ENCODE measurements around the gene CHST3.
"Not testable (repeated sequence)": the region's sequence is repeated elsewhere in the genome, so short reads cannot be mapped to it uniquely, and the experiment has no call there.

CHST3 gene, protein sequence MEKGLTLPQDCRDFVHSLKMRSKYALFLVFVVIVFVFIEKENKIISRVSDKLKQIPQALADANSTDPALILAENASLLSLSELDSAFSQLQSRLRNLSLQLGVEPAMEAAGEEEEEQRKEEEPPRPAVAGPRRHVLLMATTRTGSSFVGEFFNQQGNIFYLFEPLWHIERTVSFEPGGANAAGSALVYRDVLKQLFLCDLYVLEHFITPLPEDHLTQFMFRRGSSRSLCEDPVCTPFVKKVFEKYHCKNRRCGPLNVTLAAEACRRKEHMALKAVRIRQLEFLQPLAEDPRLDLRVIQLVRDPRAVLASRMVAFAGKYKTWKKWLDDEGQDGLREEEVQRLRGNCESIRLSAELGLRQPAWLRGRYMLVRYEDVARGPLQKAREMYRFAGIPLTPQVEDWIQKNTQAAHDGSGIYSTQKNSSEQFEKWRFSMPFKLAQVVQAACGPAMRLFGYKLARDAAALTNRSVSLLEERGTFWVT

GRCh38 chr10:71964098-71964742 lies at the start of gene CHST3:
Gene CHST3 (plus strand): TSS chr10:71964395. CDS start chr10:72005843, 41,448 bp downstream.
- peak; percentile 52 for DNase-seq
- in situ Hi-C loops (cut with MboI; ENCODE audit: low pct_unique_long_range_greater_than_20kb, low sequenced_read_pairs) = no loop called here

DNA sequence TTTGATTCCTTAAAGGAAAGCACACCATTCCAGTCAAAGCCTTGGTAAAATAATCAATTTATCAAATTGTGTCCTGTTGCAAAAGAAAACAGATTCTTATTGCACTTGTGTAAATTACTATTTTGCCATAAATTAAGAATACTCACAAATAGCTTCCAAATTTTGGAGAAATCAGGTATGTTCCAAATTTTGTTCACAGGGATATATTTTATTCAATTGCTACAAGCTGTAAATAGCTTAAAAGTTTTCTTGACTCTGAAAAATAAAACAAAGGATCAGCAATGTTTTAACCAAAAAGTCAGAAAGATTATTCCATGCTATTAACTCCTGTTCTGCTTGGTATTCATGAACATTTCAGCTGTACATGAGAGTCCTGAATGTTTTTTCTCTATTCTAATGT lies 47.4 kb upstream of the CHST3 start:
- in situ Hi-C loops (cut with MboI; ENCODE audit: low pct_unique_long_range_greater_than_20kb, low sequenced_read_pairs) = no loop called here
- DNase-seq = no peak

DNA sequence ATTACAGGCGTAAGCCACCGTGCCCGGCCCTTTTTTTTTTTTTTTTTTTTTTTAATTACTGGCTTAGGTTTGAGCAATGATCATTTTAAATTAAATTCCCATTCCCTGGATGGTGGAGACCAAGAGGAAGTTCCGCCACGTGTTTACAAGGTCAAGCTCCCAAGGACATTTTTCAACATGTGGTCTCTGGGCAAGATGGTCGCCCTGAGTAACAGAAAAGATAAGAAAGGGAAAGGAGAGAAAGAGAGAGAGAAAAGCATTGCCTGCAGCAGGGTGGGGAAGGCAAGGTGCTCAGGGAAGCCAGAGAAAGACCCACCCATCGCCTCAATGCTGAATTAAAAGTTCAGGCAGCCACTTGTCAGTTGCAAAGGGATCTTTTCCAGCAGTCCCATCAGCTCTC lies 45.2 kb upstream of the CHST3 start:
- DNase-seq = no peak
- in situ Hi-C loops (cut with MboI; ENCODE audit: low pct_unique_long_range_greater_than_20kb, low sequenced_read_pairs) = no loop called here

- in situ Hi-C loops (cut with MboI; ENCODE audit: low pct_unique_long_range_greater_than_20kb, low sequenced_read_pairs); DNase-seq: not testable (repeated sequence)
These were observed 44.1 kb upstream of the CHST3 start for GRCh38 chr10:71919956-71920539.

GRCh38 chr10:71920540-71921323 lies 43.5 kb upstream of the CHST3 start:
- DNase-seq = no peak
- in situ Hi-C loops (cut with MboI; ENCODE audit: low pct_unique_long_range_greater_than_20kb, low sequenced_read_pairs) = no loop called here

- in situ Hi-C loops (cut with MboI; ENCODE audit: low pct_unique_long_range_greater_than_20kb, low sequenced_read_pairs) = no loop called here
- DNase-seq = no peak
These were observed 42.7 kb upstream of the CHST3 start for GRCh38 chr10:71921324-71922027.

GRCh38 chr10:71923138-71923692 lies 41.0 kb upstream of the CHST3 start:
- no peak for DNase-seq
- in situ Hi-C loops (cut with MboI; ENCODE audit: low pct_unique_long_range_greater_than_20kb, low sequenced_read_pairs) = no loop called here

- in situ Hi-C loops (cut with MboI; ENCODE audit: low pct_unique_long_range_greater_than_20kb, low sequenced_read_pairs) = loop anchor here (25.0 kb wide), 1 partner anchor 413 kb away; no protein-coding TSS in a partner anchor
- DNase-seq = no peak
These were observed 39.4 kb upstream of the CHST3 start for GRCh38 chr10:71924771-71925170.

DNA sequence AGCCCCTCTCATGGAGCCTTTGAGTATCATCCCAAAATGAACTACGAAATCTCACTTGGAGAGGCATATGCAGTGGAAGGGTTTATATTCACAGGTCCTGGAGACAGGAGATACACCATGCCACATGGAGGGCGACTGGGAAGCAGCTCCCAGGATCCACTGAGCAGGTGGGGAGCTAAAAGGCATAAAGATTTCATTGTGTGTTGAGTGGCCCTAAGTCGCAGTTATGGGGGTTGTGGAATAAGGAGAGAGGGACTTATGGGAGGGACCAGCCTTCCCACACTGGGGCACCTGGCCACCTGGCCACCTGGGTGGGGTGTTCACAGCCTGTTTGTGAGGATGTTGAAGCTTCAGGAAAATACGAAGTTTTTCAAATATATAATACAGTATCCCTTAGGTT lies 37.0 kb upstream of the CHST3 start:
- no peak for DNase-seq
- in situ Hi-C loops (cut with MboI; ENCODE audit: low pct_unique_long_range_greater_than_20kb, low sequenced_read_pairs) = loop anchor here (25.0 kb wide), 1 partner anchor 410 kb away; no protein-coding TSS in a partner anchor

DNA sequence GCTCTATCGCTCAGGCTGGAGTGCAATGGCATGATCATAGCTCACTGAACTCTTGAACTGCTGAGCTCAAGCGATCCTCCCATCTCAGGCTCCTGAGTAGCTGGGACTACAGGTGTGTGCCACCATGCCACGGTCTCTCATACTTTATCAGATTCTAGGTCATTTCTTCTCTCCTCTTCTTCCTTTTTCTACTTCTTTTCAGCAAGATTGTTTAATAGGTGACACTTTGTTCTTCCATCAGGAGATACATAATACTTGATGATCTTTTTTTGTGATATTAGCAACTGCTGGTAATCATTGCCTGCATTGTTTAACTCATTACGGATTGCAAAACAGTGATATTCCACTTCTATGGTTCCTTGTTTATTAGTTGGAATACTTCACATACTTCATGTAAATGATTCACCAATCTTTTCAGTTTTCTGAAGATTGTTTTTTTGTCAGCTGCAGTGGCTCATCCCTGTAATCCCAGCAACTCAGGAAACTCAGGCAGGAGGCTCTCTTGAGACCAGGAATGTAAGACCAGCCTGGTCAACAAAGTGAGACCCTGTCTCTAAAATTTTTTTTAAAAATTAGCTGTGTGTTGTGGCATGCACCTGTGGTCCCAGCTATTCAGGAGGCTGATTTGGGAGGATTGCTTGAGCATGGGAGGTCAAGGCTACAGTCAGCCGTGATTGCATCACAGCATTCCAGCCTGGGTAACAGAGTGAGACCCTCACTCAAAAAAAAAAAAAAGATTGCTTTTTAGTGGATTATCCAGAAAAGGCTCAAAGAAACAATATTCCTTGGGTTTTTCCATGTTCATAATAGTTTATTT lies 36.2 kb upstream of the CHST3 start:
- in situ Hi-C loops (cut with MboI; ENCODE audit: low pct_unique_long_range_greater_than_20kb, low sequenced_read_pairs) = loop anchor here (25.0 kb wide), 1 partner anchor 409 kb away; no protein-coding TSS in a partner anchor
- DNase-seq = no peak

GRCh38 chr10:71931295-71931694 lies 32.9 kb upstream of the CHST3 start:
- no peak for DNase-seq
- in situ Hi-C loops (cut with MboI; ENCODE audit: low pct_unique_long_range_greater_than_20kb, low sequenced_read_pairs) = loop anchor here (25.0 kb wide), 1 partner anchor 406 kb away; no protein-coding TSS in a partner anchor

GRCh38 chr10:71933651-71934050 lies 30.5 kb upstream of the CHST3 start:
- in situ Hi-C loops (cut with MboI; ENCODE audit: low pct_unique_long_range_greater_than_20kb, low sequenced_read_pairs) = loop anchor here (25.0 kb wide), 1 partner anchor 404 kb away; no protein-coding TSS in a partner anchor
- DNase-seq = no peak

DNA sequence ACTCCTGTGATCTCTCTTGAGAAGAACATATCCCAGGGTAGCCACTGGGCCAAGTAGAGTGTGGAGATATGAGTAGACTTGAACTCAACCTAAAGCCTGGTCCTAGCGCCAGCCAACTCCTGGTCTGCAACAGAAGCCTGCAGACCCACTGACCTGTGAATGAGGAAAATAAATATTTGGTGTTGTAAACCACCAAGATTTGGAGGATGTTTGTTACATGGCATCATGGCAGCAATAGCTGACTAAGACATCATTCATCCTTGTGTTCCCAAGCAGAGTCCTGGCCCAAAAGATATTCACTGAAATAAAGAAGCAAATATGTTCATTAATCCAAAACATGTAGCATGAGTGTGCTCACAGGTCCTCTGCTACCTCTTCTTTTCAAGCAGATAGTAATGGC lies 26.0 kb upstream of the CHST3 start:
- DNase-seq = no peak
- in situ Hi-C loops (cut with MboI; ENCODE audit: low pct_unique_long_range_greater_than_20kb, low sequenced_read_pairs) = loop anchor here (25.0 kb wide), 1 partner anchor 399 kb away; no protein-coding TSS in a partner anchor

- no peak for DNase-seq
These were observed 24.9 kb upstream of the CHST3 start for GRCh38 chr10:71939304-71939703.

GRCh38 chr10:71939861-71940474 lies 24.2 kb upstream of the CHST3 start:
- no peak for DNase-seq
- in situ Hi-C loops (cut with MboI; ENCODE audit: low pct_unique_long_range_greater_than_20kb, low sequenced_read_pairs) = loop anchor here (25.0 kb wide), 1 partner anchor 397 kb away; no protein-coding TSS in a partner anchor

More at GRCh38 chr10:71939304-71939703, 24.9 kb upstream of the CHST3 start:
- in situ Hi-C loops (cut with MboI; ENCODE audit: low pct_unique_long_range_greater_than_20kb, low sequenced_read_pairs) = loop anchor here (25.0 kb wide), 1 partner anchor 398 kb away; no protein-coding TSS in a partner anchor

DNA sequence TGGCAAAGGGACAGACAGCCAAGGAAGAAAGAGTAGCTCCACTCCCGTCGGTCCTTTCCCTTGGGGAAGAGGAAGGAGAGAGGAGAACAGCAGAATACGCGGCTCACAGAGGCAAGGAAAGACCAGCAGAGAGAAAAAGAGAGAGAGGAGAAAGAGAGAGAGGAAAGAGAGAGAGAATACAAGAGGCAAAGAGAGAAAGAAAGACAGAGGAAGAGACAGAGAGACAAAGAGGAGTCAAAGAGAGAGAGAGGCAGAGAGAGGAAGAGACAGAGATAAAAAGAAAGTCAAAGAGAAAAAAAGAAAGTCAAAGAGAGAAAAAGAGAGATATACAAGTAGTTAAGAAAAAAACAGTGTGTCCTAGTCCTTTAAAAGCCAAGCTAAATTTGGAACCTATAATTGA lies 23.4 kb upstream of the CHST3 start:
- in situ Hi-C loops (cut with MboI; ENCODE audit: low pct_unique_long_range_greater_than_20kb, low sequenced_read_pairs) = loop anchor here (25.0 kb wide), 1 partner anchor 397 kb away; no protein-coding TSS in a partner anchor
- no peak for DNase-seq

GRCh38 chr10:71941318-71941717 lies 22.9 kb upstream of the CHST3 start:
- in situ Hi-C loops (cut with MboI; ENCODE audit: low pct_unique_long_range_greater_than_20kb, low sequenced_read_pairs) = loop anchor here (25.0 kb wide), 1 partner anchor 396 kb away; no protein-coding TSS in a partner anchor

More at GRCh38 chr10:71941318-71941717, 22.9 kb upstream of the CHST3 start:
- DNase-seq = no peak
